GM18907 (cell line): ENCODE data around the gene SNX14.
"Not testable (repeated sequence)": the region's sequence is repeated elsewhere in the genome, so short reads cannot be mapped to it uniquely, and the experiment has no call there.

Source experiments
- ATAC-seq: cut with Tn5 transposase; IDR thresholded peaks from one replicate; pipeline ENCODE4 v1.9.1; 2021; ENCODE audit warnings: mild to moderate bottlenecking, moderate library complexity; ENCODE audit not compliant: unreplicated experiment

SNX14 gene, protein sequence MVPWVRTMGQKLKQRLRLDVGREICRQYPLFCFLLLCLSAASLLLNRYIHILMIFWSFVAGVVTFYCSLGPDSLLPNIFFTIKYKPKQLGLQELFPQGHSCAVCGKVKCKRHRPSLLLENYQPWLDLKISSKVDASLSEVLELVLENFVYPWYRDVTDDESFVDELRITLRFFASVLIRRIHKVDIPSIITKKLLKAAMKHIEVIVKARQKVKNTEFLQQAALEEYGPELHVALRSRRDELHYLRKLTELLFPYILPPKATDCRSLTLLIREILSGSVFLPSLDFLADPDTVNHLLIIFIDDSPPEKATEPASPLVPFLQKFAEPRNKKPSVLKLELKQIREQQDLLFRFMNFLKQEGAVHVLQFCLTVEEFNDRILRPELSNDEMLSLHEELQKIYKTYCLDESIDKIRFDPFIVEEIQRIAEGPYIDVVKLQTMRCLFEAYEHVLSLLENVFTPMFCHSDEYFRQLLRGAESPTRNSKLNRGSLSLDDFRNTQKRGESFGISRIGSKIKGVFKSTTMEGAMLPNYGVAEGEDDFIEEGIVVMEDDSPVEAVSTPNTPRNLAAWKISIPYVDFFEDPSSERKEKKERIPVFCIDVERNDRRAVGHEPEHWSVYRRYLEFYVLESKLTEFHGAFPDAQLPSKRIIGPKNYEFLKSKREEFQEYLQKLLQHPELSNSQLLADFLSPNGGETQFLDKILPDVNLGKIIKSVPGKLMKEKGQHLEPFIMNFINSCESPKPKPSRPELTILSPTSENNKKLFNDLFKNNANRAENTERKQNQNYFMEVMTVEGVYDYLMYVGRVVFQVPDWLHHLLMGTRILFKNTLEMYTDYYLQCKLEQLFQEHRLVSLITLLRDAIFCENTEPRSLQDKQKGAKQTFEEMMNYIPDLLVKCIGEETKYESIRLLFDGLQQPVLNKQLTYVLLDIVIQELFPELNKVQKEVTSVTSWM

GRCh38 chr6:85593438-85594196 is at the start of gene SNX14:
Gene SNX14 (minus strand): TSS chr6:85593858. CDS start chr6:85593718, 140 bp downstream.
- ATAC-seq = peak; percentile 91

DNA sequence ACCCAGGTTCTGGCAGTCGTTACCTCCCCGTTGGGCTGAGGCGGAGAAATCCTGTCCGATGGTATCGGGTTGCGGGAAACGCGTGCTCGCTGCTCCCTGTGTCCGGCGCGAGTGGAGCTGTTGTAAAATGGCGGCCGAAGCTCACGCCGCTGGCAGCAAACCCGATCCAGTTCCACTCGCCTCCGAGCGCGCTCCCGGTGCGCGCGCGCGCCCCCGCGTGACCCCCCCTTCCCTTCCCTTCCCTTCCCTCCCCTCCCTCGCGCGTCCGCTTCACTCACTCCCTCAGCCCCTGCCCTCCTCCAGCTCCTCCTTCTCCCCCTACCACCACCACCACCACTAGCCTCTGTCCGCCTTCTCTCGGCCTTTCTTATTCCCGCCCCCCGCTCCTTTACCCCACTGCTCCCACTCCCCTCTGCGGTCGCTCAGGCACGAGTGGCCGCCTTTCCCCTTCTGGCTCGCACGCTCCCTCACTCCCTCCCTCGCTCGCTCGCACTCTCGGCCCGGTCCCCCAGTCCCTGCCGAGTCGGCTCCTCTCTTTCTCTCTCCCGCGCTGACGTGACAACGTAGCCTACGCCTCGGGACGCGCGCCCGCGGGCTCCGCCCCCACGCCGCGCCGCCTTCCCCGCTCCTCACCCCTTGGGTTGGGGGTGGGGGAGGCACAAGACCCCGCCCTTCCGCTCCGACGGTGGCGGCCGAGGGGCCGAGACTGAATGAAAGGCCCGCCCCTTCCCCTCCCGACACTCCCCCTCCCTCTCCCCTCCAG is 49.3 kb upstream of the SNX14 start, which contains the start of gene SYNCRIP:
SYNCRIP (minus strand) TSS at position 113 of the 763 bp plus-strand sequence. CDS start 1,447 bp downstream, outside the sequence.
- peak; percentile 82 for ATAC-seq

DNA sequence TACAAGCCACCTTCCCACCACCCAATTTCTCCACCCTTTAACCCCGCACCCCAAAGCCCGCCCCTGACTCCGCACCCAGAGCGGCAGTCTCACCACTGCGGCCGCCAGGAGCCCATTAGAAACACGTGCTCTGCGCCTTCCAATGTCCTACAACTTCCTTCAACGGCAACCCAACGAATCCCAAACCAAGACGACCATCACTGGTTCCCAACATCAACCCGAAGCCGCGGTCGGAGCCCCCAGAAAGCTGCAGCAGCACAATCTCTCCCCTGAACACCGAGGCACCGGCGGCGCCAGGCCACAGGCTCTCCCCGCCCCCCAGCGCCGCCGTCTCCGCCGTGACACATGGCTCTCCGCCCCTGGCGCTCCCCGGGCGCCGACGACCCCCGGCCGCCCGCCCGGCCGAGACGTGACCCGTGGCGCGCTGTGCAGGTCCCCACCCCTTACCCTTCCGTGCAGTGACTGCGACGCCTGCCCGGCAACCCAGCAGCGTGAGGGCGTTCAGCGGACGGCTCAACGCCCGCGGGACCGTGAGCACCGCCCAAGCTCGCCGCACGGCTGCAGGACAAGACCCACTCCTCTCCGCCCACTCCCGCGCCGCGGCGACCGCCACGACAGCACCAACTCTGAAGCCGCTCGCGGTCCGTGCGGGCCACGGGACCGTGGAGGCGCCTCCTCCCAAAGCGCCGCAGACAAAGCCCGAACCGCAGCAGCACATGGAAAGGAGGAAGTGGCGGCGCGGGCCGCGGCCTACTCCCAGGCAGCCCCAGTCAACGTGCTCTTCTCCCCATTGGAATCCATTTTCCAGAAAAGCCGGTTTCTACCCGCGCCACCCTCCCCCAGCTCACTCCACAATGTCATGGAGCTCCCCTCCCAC is 48.5 kb upstream of the SNX14 start:
- peak; percentile 9 for ATAC-seq

GRCh38 chr6:85641522-85641896 is 47.9 kb upstream of the SNX14 start:
- ATAC-seq = no peak

DNA sequence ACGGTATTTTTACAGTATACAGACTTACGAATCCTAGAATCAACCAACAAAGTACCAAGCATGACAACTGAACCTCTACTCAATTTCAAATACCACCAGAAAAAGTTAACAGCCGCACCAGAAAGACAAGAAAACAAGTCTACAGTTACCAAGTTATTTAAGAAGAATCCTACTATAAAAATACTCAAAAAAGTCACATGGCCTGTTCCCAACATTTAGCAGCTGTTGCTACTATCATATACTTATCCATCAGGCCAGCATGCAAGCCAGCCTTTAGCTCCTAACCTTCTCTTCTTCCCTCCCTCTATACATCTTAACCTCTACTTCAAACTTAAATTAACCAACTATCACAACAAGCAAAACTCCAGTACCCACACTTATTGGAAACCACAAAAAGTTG is 47.2 kb upstream of the SNX14 start:
- no peak for ATAC-seq

GRCh38 chr6:85637579-85637978 is 43.9 kb upstream of the SNX14 start:
- ATAC-seq = no peak

DNA sequence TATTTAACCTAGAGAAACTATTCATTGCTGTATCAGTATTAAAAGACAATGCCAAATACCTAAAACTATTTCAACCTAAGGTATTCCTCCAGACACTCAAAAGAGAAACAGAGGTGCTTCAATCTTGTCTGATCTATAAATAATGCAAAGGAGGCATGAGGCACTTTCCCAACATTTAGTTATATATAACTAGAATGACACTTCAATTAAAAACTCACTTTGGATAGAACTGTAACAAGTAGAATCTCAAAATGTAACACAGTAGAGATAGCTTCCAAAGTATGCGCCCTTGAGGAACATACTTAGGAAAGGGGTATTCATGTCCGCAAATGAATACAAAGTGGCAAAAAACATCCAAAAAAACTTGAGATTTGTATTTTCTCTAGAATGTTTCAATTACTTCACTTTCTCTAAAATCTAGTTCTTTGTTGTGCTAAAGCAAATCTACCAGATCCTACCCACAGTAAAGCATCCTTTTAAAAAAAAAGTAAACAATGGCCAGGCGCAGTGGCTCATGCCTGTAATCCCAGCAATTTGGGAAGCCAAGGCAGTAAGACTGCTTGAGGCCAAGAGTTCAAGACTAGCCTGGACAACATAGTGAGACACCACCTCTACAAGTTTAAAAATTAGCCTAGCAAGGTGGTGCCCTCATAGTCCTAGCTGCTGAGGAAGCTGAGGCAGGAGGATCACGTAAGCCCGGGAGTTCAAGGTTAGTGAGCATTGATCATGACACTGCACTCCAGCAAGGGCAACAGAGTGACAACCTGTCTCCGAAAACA is 38.7 kb upstream of the SNX14 start:
- no peak for ATAC-seq

DNA sequence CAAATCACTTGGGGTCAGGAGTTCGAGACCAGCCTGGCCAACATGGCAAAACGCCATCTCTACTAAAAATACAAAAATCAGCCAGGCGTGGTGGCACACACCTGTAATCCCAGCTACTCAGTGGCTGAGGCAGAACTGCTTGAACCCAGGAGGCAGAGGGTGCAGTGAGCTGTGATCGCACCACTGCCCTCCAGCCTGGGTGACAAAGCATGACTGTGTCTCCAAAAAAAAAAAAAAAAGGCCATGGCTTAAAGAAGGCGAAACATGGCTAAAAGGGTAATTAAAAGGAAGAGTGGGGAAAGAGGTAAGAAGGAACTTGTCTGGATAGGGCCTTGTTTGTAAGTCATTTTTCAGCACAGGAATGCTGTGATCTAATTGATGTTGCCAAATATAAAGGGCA is 37.5 kb upstream of the SNX14 start:
- ATAC-seq = not testable (repeated sequence)

GRCh38 chr6:85628353-85628752 is 34.7 kb upstream of the SNX14 start:
- no peak for ATAC-seq

GRCh38 chr6:85620308-85620707 is 26.6 kb upstream of the SNX14 start:
- no peak for ATAC-seq

DNA sequence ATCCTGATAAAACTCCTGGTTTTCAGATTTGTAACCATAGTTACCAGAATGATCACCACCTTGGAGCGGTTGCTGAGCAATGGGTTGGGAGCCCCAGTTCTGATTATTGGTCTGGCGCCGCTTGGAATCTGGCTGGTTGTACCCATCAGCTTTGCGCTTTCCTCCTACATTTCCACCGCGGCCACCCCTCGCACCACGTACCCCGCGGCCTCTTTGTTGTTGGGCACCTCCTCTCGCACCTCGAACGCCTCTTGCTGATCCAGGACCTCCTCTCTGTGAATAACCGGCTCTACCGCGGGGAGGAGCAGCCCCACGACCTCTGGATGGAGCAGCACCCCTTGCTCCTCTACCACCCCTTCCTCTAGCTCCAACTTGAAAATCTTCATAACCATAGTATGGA is 21.1 kb upstream of the SNX14 start:
- ATAC-seq = no peak

- ATAC-seq = no peak
Observed at GRCh38 chr6:85612690-85613474, 19.2 kb upstream of the SNX14 start.

DNA sequence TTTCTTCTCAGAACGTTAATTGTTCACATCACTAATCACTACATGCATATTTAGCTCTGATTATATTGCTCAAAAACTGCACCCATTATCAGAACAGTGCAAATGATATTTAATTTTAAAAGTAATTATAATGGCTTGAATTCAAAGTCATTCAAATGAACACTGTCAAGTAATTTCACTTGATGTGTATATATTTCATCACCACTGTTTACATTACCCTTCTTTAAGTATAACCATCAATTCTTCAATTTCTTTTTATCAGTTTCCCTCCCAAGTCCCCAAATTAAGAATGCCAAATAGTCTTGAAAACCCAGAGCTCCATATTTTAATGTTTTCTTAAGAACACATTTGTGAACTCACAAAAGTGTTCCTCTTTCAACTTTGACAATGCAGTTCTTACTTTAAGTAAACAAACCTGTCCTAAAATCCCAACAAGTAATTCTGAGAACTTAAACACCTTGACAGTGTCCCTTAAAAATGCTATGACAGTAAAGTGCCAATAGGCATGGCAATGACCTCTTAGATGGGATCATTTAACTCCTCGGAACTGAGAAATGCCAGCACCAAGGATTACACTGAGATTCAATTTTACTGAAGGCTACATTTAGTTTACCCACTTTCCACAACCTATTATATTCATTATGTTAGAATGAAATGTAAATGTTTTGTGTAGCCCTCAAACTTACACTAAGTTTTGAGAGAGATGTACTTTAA is 16.7 kb upstream of the SNX14 start:
- no peak for ATAC-seq

DNA sequence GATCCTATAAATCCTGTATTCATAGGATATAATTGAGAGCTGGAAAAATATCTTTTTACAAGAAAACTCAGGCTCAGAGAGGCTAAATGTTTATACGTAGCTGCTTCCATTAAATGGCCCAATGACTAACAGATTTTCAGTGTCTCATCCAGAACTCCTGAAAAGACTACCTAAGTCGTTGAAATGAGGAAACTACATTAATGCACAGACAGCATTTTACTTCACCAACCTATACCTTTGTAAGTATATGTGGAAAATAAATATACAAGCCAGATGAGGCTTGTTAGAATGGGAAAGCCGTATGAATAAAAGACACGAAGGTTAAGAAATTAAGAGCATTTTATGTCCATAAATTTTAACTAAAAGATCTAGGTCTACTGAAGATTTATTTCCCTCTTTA is 8.4 kb upstream of the SNX14 start:
- ATAC-seq = no peak

- no peak for ATAC-seq
Observed at GRCh38 chr6:85600713-85601313, 7.2 kb upstream of the SNX14 start.

- peak; percentile 18 for ATAC-seq
Observed at GRCh38 chr6:85594197-85594930, 706 bp upstream of the SNX14 start.
